HG03066 (cell line): Measurements from ENCODE around the gene QRSL1.
"Not testable (repeated sequence)": the region's sequence is repeated elsewhere in the genome, so short reads cannot be mapped to it uniquely, and the experiment has no call there.

Source experiments
- ATAC-seq: cut with Tn5 transposase; IDR thresholded peaks from one replicate; pipeline ENCODE4 v1.9.1; 2021; ENCODE audit warnings: low read depth; ENCODE audit not compliant: unreplicated experiment

Gene QRSL1

DNA sequence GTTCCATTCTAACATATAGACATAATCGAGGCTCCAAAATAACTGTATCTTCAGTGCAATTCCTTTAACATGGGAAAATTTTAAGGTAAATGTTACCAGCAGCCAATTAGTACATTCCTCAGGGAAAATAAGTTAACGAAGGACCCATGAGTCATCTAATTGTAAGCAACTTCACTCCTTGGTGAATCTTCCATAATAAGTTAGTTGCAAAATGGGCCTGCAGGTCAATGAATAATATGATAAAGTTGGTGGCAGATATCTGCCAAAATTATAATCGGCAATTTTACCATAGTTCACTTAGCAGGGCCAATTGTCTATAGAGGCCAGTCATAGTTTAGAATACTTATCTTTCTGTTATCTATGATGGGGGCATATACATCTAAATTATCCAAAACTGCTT lies 42.3 kb downstream of the QRSL1 start:
- ATAC-seq, result no peak

- ATAC-seq, result no peak
Measured at GRCh38 chr6:106674541-106675229, 45.3 kb downstream of the QRSL1 start.

DNA sequence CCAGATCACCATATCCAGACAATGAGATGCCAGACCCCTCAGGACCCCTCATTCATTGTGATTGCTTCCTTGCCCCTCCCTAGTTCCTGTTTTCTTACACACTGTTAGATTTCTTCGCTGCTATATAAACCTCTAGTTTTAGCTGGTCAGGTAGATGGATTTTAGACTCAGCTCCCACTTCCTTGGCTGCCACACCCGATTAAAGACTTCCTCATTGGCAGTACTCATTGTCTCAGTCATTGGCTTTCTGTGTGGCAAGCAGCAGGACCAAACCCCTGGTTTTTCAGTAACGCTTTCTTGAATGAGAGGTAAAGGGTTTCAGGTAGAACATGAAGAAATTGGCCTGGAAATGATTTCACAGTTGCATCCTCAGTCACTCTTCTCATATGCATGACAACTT lies 47.9 kb downstream of the QRSL1 start:
- ATAC-seq, result no peak

DNA sequence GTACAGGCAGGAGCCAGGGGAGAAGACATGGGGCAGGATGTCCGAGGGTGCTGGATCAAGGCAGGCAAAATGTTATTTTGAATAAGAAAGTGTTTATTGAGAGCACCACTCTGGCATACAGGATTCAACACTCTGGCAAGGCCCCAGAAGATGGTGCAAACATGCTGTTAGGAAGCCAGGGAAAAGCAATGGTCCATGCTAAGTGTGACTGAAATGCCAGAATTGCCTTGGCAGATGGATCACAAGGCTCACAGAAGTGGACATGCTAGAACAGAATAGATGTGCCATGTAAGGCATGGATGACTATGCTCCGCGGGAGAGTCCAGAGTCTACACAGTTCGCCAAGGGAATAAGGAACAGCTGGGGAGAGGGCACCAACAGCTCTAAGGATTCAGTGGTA lies 54.6 kb downstream of the QRSL1 start:
- ATAC-seq, result no peak

DNA sequence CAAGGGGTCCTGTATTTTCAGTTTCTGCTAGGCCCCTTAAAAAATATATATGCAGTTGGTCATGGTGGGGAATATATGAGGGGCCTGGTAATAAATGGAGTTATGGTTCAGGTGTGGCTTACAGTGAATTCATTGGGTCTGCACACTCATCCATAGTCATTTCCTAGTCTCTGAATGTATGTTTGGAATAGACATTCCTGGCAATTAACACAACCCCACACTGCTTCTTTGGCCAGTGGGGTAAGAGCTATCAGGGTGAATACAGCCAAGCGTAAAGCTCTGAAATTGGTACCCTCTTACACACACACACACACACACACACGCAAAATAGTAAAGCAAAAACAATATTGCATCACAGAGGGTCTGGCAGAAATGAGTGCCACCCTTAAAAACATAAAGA lies 56.5 kb downstream of the QRSL1 start:
- ATAC-seq, result no peak

GRCh38 chr6:106688177-106688951 lies 59.0 kb downstream of the QRSL1 start:
- ATAC-seq, result peak; percentile 54

- ATAC-seq, result no peak
Measured at GRCh38 chr6:106692112-106692818, 62.9 kb downstream of the QRSL1 start.

DNA sequence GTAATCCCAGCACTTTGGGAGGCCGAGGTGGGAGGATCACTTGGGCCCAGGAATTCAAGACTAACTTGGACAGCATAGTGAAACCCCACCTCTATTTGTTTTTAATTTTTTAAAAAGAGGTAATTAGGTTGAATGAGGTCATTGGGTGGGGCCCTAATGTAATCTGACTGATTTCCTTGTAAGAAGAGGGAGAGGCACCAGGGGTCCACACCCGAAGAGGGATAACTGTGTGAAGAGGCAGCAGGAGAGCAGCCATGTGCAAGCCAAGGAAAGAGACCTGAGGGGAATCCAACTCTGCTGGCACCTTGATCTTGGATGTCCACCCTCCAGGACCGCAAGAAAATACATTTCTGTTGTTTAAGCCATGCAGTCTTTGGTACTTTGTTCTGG lies 63.4 kb downstream of the QRSL1 start:
- ATAC-seq, result no peak

GRCh38 chr6:106693418-106693817 lies 64.0 kb downstream of the QRSL1 start:
- ATAC-seq, result no peak

GRCh38 chr6:106694343-106694742 lies 65.0 kb downstream of the QRSL1 start:
- no peak for ATAC-seq

DNA sequence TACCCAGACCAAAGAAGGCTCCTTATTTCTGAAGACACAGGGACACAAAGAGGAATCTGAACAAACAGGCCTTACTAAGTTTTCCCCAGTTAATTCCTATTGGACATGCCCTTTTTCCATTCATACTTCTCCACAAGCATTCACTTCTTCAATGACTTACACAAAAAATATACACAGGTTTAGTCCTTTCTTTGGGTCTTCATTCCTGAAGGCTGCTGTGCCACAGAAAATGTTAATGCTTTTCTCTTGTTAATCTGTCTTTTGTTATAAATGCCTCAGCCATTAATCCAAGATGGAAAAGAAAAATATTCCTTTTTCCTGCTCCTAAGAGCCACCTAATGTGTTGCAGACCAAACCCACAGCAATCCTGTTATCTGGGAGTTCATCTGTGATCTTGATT lies 71.2 kb downstream of the QRSL1 start:
- no peak for ATAC-seq

GRCh38 chr6:106701201-106701600 lies 71.8 kb downstream of the QRSL1 start:
- not testable (repeated sequence) for ATAC-seq

- peak; percentile 39 for ATAC-seq
Measured at GRCh38 chr6:106702046-106702445, 72.7 kb downstream of the QRSL1 start.

GRCh38 chr6:106702451-106703110 lies 73.2 kb downstream of the QRSL1 start:
- ATAC-seq, result peak; percentile 99

GRCh38 chr6:106704327-106704726 lies 74.9 kb downstream of the QRSL1 start:
- no peak for ATAC-seq

DNA sequence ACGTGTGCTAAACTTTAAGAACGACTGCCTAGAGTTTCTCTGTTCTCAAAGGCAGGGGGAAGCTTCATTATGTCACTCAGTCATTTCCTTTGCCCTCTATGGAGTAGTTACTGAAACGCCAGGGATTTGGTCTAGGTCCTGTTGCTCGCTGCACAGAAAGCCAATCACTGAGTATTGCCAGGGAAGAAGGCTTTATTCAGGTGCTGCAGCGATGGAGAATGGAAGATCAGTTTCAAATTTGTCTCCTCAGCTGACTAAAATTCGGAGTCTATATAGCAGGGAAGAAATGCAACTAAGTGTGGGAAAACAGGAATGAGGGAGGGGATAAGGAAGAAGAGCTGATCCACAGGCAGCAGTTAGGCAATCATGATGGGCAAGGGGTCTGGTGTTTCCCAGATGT lies 75.8 kb downstream of the QRSL1 start:
- ATAC-seq, result no peak

GRCh38 chr6:106710580-106710979 lies 81.2 kb downstream of the QRSL1 start:
- no peak for ATAC-seq

GRCh38 chr6:106714281-106714680 lies 84.9 kb downstream of the QRSL1 start:
- no peak for ATAC-seq

DNA sequence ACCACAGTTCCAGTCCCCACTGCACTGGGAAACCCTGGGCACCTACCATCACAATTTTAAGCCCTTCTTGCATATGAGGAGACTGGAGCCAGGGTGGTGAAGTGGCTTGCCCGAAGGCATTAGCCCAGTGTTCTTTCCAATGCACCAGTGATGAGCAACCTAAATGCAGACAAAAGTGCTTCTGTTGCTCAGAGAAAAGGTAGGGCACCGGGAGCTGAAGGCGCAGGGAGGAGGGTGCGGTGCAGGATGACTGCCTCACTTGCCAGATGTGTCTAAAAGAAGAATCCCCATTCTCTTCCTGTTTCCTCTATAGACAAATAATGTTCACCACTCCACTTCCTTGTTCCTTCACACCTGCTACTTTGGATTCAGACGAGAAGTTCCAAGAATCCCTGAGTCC lies 86.5 kb downstream of the QRSL1 start:
- ATAC-seq, result no peak

GRCh38 chr6:106716966-106717365 lies 87.6 kb downstream of the QRSL1 start:
- ATAC-seq, result no peak
